ENCODE measurements around the gene EIF4G3.

DNA sequence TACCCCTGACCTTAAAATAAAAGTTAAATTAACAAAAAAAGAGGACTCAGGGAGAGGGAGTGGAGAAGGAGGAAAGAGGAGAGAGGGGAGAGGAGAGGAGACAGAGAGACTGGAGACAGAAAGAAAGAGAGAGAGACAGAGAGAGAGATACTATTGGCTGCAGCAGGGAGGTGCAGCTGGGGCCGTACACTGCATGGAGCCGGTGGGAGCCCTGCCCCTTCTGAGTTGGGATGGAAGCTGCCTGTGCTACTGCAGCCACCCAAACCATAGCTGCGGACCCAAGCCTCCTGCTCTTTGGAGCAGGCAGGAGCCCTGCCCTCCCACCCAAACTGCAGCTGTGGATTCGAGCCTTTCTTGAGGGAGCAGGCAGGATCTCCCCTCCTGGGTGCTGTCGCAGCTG lies 356.9 kb downstream of the EIF4G3 start:
- TF ChIP-seq, protein P1, sequence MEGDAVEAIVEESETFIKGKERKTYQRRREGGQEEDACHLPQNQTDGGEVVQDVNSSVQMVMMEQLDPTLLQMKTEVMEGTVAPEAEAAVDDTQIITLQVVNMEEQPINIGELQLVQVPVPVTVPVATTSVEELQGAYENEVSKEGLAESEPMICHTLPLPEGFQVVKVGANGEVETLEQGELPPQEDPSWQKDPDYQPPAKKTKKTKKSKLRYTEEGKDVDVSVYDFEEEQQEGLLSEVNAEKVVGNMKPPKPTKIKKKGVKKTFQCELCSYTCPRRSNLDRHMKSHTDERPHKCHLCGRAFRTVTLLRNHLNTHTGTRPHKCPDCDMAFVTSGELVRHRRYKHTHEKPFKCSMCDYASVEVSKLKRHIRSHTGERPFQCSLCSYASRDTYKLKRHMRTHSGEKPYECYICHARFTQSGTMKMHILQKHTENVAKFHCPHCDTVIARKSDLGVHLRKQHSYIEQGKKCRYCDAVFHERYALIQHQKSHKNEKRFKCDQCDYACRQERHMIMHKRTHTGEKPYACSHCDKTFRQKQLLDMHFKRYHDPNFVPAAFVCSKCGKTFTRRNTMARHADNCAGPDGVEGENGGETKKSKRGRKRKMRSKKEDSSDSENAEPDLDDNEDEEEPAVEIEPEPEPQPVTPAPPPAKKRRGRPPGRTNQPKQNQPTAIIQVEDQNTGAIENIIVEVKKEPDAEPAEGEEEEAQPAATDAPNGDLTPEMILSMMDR (IDR thresholded peaks at IDR 0.05), result no peak
- TF ChIP-seq POLR2A (IDR thresholded peaks at IDR 0.05) (no peak), EP300 (IDR thresholded peaks at IDR 0.05) (no peak)
